OCI-LY1 (cell line): ENCODE data around the gene SHISA5.

ENCODE experiments used
- H2AFZ ChIP-seq: fragments of 200-600 bp; sonication (generic), shearing (Covaris generic); 2 replicates; pipeline ENCODE4 v1.6.0; 2014; ENCODE audit warnings: antibody characterized with exemption, mild to moderate bottlenecking, low read length
- H3F3A ChIP-seq: fragments of 200-600 bp; sonication (generic), shearing (Covaris generic); 2 replicates; pipeline ENCODE4 v1.6.0; 2014; ENCODE audit warnings: mild to moderate bottlenecking, antibody characterized with exemption, low read length, moderate library complexity; ENCODE audit not compliant: insufficient read depth
- H3K27ac ChIP-seq: fragments of 200-600 bp; sonication (generic); 2 replicates; pipeline ENCODE4 v1.5.1; 2014; ENCODE audit warnings: low read length, mixed run types, mild to moderate bottlenecking, low read depth; ENCODE audit not compliant: poor library complexity, severe bottlenecking
- H3K27me3 ChIP-seq: fragments of 200-600 bp; sonication (generic); 2 replicates; pipeline ENCODE4 v1.6.0; 2014; ENCODE audit warnings: antibody characterized with exemption, mild to moderate bottlenecking, low read length, moderate library complexity; ENCODE audit not compliant: insufficient read depth
- H3K36me3 ChIP-seq: fragments of 200-600 bp; sonication (generic); 2 replicates; pipeline ENCODE4 v1.6.1; 2014; ENCODE audit warnings: mild to moderate bottlenecking, antibody characterized with exemption, low read length, moderate library complexity, mixed read lengths; ENCODE audit not compliant: insufficient read depth
- H3K4me1 ChIP-seq: fragments of 200-600 bp; sonication (generic); 2 replicates; pipeline ENCODE4 v1.5.1; 2014; ENCODE audit warnings: mild to moderate bottlenecking, low read length, moderate library complexity; ENCODE audit not compliant: insufficient read depth, severe bottlenecking
- H3K4me2 ChIP-seq: fragments of 200-600 bp; sonication (generic), shearing (Covaris generic); 2 replicates; pipeline ENCODE4 v1.6.1; 2014; ENCODE audit warnings: low read length
- H3K4me3 ChIP-seq: fragments of 200-600 bp; sonication (generic); 2 replicates; pipeline ENCODE4 v1.5.1; 2014; ENCODE audit warnings: low read length, low read depth, mild to moderate bottlenecking, mixed read lengths; ENCODE audit not compliant: poor library complexity, severe bottlenecking
- H3K79me2 ChIP-seq: fragments of 200-600 bp; shearing (Covaris generic); 2 replicates; pipeline ENCODE4 v1.6.1; 2016; ENCODE audit warnings: mixed run types, low read length, mixed read lengths; ENCODE audit not compliant: insufficient read depth
- H3K9ac ChIP-seq: fragments of 200-600 bp; sonication (generic), shearing (Covaris generic); 2 replicates; pipeline ENCODE4 v1.6.1; 2014; ENCODE audit warnings: mild to moderate bottlenecking, low read length, mixed read lengths
- H3K9me2 ChIP-seq: fragments of 200-600 bp; sonication (generic), shearing (Covaris generic); 2 replicates; pipeline ENCODE4 v1.6.1; 2014; ENCODE audit warnings: low read depth, mild to moderate bottlenecking, low read length, mixed read lengths
- H3K9me3 ChIP-seq: fragments of 200-600 bp; shearing (Covaris generic); 2 replicates; pipeline ENCODE4 v1.6.1; 2014; ENCODE audit warnings: low read length, mixed read lengths
- H4K20me1 ChIP-seq: fragments of 200-600 bp; sonication (generic), shearing (Covaris generic); 2 replicates; pipeline ENCODE4 v1.6.0; 2016; ENCODE audit warnings: mild to moderate bottlenecking, low read length; ENCODE audit not compliant: insufficient read depth
- CTCF ChIP-seq: fragments of 200-600 bp; sonication (generic), shearing (Covaris generic); IDR thresholded peaks from 2 replicates; pipeline ENCODE4 v1.5.1; 2017; ENCODE audit warnings: mild to moderate bottlenecking, antibody characterized with exemption, low read length, moderate library complexity, mixed read lengths
- EZH2 ChIP-seq: fragments of 200-600 bp; sonication (generic), shearing (Covaris generic); IDR thresholded peaks from 2 replicates; pipeline ENCODE4 v1.8.0; 2017; ENCODE audit warnings: borderline replicate concordance, mixed run types, mild to moderate bottlenecking, antibody characterized with exemption, low read length, moderate library complexity, mixed read lengths

Gene SHISA5

GRCh38 chr3:48434591-48435222, 69.3 kb downstream of the SHISA5 start:
- Histone ChIP-seq H3K4me2 (no peak overlapping the region), H3K79me2 (no peaks in the 10 kb centered on the region)
- no peak for TF ChIP-seq CTCF

GRCh38 chr3:48433472-48434118, 70.4 kb downstream of the SHISA5 start:
- Histone ChIP-seq H4K20me1 (no peaks in the 10 kb centered on the region), H3F3A (no peaks in the 10 kb centered on the region), H3K36me3 (peaks cover 45% of the 10 kb centered on the region), H3K9me3 (no peaks in the 10 kb centered on the region), H3K9ac (no peak overlapping the region), H3K9me2 (no peaks in the 10 kb centered on the region), H3K4me1 (peaks cover 40% of the 10 kb centered on the region), H2AFZ (no peak overlapping the region), H3K4me3 (no peak overlapping the region), H3K79me2 (no peaks in the 10 kb centered on the region), H3K4me2 (no peak overlapping the region), H3K27ac (no peak overlapping the region), H3K27me3 (no peaks in the 10 kb centered on the region)
- TF ChIP-seq EZH2 (no peak), CTCF (no peak)

More at GRCh38 chr3:48434591-48435222, 69.3 kb downstream of the SHISA5 start:
- Histone ChIP-seq H3K27ac (no peak overlapping the region), H4K20me1 (no peaks in the 10 kb centered on the region), H3F3A (no peaks in the 10 kb centered on the region), H3K27me3 (no peaks in the 10 kb centered on the region), H3K9me2 (no peaks in the 10 kb centered on the region), H2AFZ (no peak overlapping the region), H3K9me3 (no peaks in the 10 kb centered on the region), H3K4me1 (peaks cover 43% of the 10 kb centered on the region), H3K9ac (no peak overlapping the region), H3K4me3 (no peak overlapping the region), H3K36me3 (peaks cover 45% of the 10 kb centered on the region)

- Histone ChIP-seq H3K9me2 (no peaks in the 10 kb centered on the region), H2AFZ (no peak overlapping the region), H3K27ac (no peak overlapping the region), H3K4me1 (peaks cover 31% of the 10 kb centered on the region), H3K4me3 (no peak overlapping the region), H3K36me3 (peaks cover 45% of the 10 kb centered on the region), H3K79me2 (no peaks in the 10 kb centered on the region), H3F3A (no peaks in the 10 kb centered on the region), H3K4me2 (no peak overlapping the region), H3K9me3 (no peaks in the 10 kb centered on the region), H4K20me1 (no peaks in the 10 kb centered on the region), H3K9ac (no peak overlapping the region), H3K27me3 (no peaks in the 10 kb centered on the region)
- TF ChIP-seq EZH2 (no peak), CTCF (peak; percentile 35; the same call in 1 of the 2 replicates)
These were observed 71.3 kb downstream of the SHISA5 start for GRCh38 chr3:48432411-48433371.
